Kidney (tissue), 14 donors: ENCODE measurements around the gene HLA-DOB. TPM values are rescaled to one million over a fixed set of nuclear protein-coding genes. Genes with fewer than 3 reads are reported as not detected.

Experiments used
- DNase-seq, 5 donors: peaks; one replicate each; pipeline ENCODE4 v3.0.0-alpha.2; 2013 to 2020
- FAIRE-seq: peaks from 2 replicates; lab custom pipeline; 2012; peaks lifted over from hg19 to GRCh38; lab: Jason Lieb, UNC
- H3K27ac ChIP-seq, 2 donors: one replicate each; pipeline ENCODE4 v1.7.0; 2013; ENCODE audit warnings: low read depth in 2 of 2, low read length in 2 of 2, inconsistent platforms in 1 of 2
- H3K27me3 ChIP-seq: one replicate; pipeline ENCODE4 v1.7.1; 2013; ENCODE audit warnings: low read length, inconsistent platforms; ENCODE audit not compliant: control insufficient read depth, insufficient read depth
- H3K36me3 ChIP-seq, 3 donors: one replicate each; pipeline versions ENCODE4 v1.7.0 to v1.7.1; 2013; ENCODE audit warnings: low read length in 3 of 3, control low read depth in 1 of 3, inconsistent platforms in 1 of 3; ENCODE audit not compliant: insufficient read depth in 3 of 3, control insufficient read depth in 2 of 3
- H3K4me1 ChIP-seq, 3 donors: one replicate each; pipeline versions ENCODE4 v1.7.0 to v1.7.1; 2013; ENCODE audit warnings: low read length in 3 of 3, inconsistent platforms in 1 of 3, low read depth in 1 of 3; ENCODE audit not compliant: control insufficient read depth in 2 of 3, insufficient read depth in 2 of 3
- H3K4me3 ChIP-seq, 3 donors: one replicate each; pipeline versions ENCODE4 v1.7.0 to v1.8.1; 2013; ENCODE audit warnings: low read length in 3 of 3, control low read depth in 1 of 3, inconsistent platforms in 1 of 3
- H3K9ac ChIP-seq, 3 donors: one replicate each; pipeline versions ENCODE4 v1.7.0 to v1.7.1; 2013; ENCODE audit warnings: low read length in 3 of 3, control low read depth in 1 of 3, inconsistent platforms in 1 of 3
- H3K9me3 ChIP-seq, 3 donors: one replicate each; pipeline versions ENCODE4 v1.7.0 to v1.7.1; 2013; ENCODE audit warnings: low read length in 3 of 3, control low read depth in 1 of 3, inconsistent platforms in 1 of 3; ENCODE audit not compliant: control insufficient read depth in 2 of 3, insufficient read depth in 1 of 3
- intact Hi-C: fragments of 100-400 bp; cut with DNase I; formaldehyde crosslinking; loops from one replicate; pipeline ENCODE4 v1.11.1; 2022
- polyA plus RNA-seq: library from polyadenylated mRNA; stranded (reverse); fragments of 350-450 nt; fragmentation: Illumina TruSeq; extraction: RNeasy Lipid Tissue Mini Kit (QIAGEN cat#74804); gene quantifications from one replicate; pipeline ENCODE4 v1.2.3, GENCODE V29; 2014; ENCODE audit warnings: low read depth, low replicate concordance; ENCODE audit not compliant: insufficient read depth
- total RNA-seq: library from RNA; stranded (reverse); fragmentation: NEBNext Ultra II Directional; extraction: Animal tissue kit (Norgen Biotek cat#: 25700); gene quantifications from one replicate; pipeline ENCODE4 v1.2.1, GENCODE V29; 2021
- TF ChIP-seq, protein P1 (sequence below): IDR thresholded peaks from 3 replicates; pipeline ENCODE4 v1.5.1; 2012; ENCODE audit warnings: mild to moderate bottlenecking, moderate library complexity, borderline replicate concordance; ENCODE audit not compliant: insufficient read depth; ENCODE audit errors: extremely low read depth
- donor health status: control.
- donor health status: control.
- donor health status: control.
- donor health status: control.
- donor health status: control.
- donor health status: DM: yes; HTN: yes; CAD: no.
- donor health status: Normal renal cell carcinoma (clear cell type).

Gene HLA-DOB
- total and polyA plus RNA-seq, 2 donors from 2014 or later: 1.9 to 6.1 TPM

- TF ChIP-seq, protein P1, sequence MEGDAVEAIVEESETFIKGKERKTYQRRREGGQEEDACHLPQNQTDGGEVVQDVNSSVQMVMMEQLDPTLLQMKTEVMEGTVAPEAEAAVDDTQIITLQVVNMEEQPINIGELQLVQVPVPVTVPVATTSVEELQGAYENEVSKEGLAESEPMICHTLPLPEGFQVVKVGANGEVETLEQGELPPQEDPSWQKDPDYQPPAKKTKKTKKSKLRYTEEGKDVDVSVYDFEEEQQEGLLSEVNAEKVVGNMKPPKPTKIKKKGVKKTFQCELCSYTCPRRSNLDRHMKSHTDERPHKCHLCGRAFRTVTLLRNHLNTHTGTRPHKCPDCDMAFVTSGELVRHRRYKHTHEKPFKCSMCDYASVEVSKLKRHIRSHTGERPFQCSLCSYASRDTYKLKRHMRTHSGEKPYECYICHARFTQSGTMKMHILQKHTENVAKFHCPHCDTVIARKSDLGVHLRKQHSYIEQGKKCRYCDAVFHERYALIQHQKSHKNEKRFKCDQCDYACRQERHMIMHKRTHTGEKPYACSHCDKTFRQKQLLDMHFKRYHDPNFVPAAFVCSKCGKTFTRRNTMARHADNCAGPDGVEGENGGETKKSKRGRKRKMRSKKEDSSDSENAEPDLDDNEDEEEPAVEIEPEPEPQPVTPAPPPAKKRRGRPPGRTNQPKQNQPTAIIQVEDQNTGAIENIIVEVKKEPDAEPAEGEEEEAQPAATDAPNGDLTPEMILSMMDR: no peak
- Histone ChIP-seq H3K9me3 (no peaks in the 10 kb centered on the region), H3K36me3 (peaks cover 0 to 32% (median 23%) of the 10 kb centered on the region in 3 donors), H3K27ac (peak overlapping the region; percentile 91 to 97), H3K27me3 (no peaks in the 10 kb centered on the region), H3K9ac (peak overlapping the region in 1 of 3 donors; percentile 98), H3K4me1 (peaks cover 0 to 15% (median 0%) of the 10 kb centered on the region in 3 donors), H3K4me3 (peak overlapping the region in 2 of 3 donors; percentile 93 to 97)
- FAIRE-seq: no peak
- intact Hi-C loops: no loop called here
- DNase-seq: no peak
These were observed 28.1 kb upstream of the HLA-DOB start for GRCh38 chr6:32844839-32845383.

GRCh38 chr6:32843979-32844838 lies 27.4 kb upstream of the HLA-DOB start, which contains the start of gene PSMB8:
PSMB8 (minus strand) TSS chr6:32844047; CDS start chr6:32843996, 51 bp downstream.
- Histone ChIP-seq H3K4me3 (peak within 1 kb of the TSS; percentile 93 to 97 (median 95)), H3K9ac (peak within 1 kb of the TSS; percentile 86 to 98 (median 95)), H3K36me3 (peaks cover 0 to 31% (median 22%) of the 10 kb centered on the region in 3 donors), H3K27ac (peak within 1 kb of the TSS; percentile 91 to 97), H3K4me1 (peaks cover 0 to 15% (median 0%) of the 10 kb centered on the region in 3 donors), H3K27me3 (no peaks in the 10 kb centered on the region), H3K9me3 (no peaks in the 10 kb centered on the region)
- FAIRE-seq: peak; percentile 86
- peak; percentile 95 to 99 (median 97) for DNase-seq
- intact Hi-C loops: no loop called here
- TF ChIP-seq, protein P1: no peak

DNA sequence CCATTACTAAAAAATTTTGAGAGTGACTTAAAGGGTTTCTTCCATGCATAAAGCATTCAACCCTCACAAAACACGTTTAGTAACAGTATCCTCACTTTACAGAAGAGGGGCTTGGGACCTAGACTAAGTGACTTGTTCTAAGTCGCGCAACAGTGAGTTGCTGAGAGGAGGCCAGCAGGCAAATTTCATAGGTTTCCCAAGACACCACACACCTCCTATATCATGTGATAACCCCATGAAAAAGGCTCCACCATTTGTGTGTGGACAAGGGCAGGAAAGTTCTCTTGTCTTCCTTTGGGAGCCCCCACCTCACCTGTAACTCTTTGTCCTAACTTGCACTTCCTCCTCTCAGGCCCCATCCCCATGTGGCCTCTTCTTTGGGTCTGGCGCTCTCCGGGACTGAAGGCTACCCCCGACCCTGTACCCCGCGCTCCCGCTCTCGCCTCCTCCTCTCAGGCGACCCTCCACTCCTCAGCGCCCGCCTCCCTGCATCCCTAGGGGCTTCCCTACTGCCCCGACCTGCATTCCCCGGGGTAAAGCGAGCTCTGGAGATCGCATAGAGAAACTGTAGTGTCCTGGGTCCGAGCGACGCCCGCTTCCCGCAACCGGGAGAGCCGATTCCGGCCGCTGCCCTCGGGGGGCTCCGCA lies 26.7 kb upstream of the HLA-DOB start:
- H3K9ac ChIP-seq: peak overlapping the region; percentile 86 to 98 (median 95)
- peaks cover 0 to 26% (median 16%) of the 10 kb centered on the region in 3 donors for H3K36me3 ChIP-seq
- no peak for FAIRE-seq
- H3K4me3 ChIP-seq: peak overlapping the region; percentile 93 to 97 (median 95)
- peak in 2 of 5 donors; percentile 29 to 85 for DNase-seq
- H3K9me3 ChIP-seq: no peaks in the 10 kb centered on the region
- H3K27ac ChIP-seq: peak overlapping the region; percentile 91 to 97
- TF ChIP-seq, protein P1: no peak
- no peaks in the 10 kb centered on the region for H3K27me3 ChIP-seq
- intact Hi-C loops: no loop called here
- H3K4me1 ChIP-seq: peaks cover 0 to 15% (median 0%) of the 10 kb centered on the region in 3 donors
